Measurements from ENCODE around the gene TMEM258. TPM values are rescaled to one million over a fixed set of nuclear protein-coding genes. Genes with fewer than 3 reads are reported as not detected.

The TMEM258 gene
- total and polyA plus RNA-seq, 10 of the 15 experiments (the other 5 are each of a cell fraction or from before 2014, with no cell fraction given), result 160 to 840 (median 326) TPM

DNA sequence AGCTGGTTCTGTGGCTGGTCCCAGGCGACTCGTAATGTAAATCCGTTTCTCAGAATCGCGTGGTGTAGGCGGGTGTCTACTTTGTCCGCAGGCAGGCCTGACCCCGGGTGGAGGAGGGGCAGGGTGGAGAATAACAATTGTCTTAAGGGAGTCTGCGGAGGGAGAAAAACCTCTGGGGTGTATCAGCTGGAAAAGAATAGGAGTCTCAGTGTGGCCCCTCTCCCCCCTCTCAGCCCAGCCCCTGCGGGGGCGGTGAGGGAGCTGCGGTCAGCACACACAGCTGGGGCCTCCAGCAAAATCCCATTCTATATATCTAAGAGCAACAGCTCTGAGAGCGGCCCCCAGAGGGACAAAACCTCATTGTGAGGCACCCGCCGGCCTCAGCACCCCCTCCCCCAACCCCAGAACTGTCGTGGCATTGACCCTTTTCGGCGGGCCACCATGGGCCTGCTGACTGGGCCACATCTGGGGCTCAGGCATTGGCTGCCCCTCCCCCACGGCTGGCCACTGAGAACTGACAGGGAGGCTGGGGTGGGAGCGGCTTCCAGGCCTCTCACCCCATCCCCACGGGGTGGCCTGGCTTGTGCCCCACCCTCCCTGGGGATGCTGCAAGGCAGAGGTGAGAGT, 42.7 kb downstream of the TMEM258 start:
- intact Hi-C loops (cut with micrococcal nuclease; ENCODE audit: unreplicated experiment) (loop anchor here (5.0 kb wide), 1 partner anchor 358 kb away; no protein-coding TSS in a partner anchor), in situ Hi-C loops (cut with MboI) (loop anchor here (5.0 kb wide), 1 partner anchor 33 kb away; no protein-coding TSS in a partner anchor)
- FAIRE-seq, result no peak

More for the DNA sequence above, 42.7 kb downstream of the TMEM258 start:
- CTCF ChIA-PET, result interaction anchor here (1.0 to 7.0 kb wide), 14 partner anchors 8 to 359 kb away, joined by 3 to 200 read pairs (median 4); partner anchors contain the start of genes FEN1 and TMEM258
- H3K9ac ChIP-seq (ENCODE audit: control insufficient read depth, insufficient read depth, low read length), result no peak overlapping the region
- SMC1A ChIA-PET (ENCODE audit: uncharacterized antibody, unreplicated experiment), result interaction anchor here (0.6 to 6.5 kb wide), 9 partner anchors 9 to 67 kb away, joined by 3 to 91 read pairs (median 3); partner anchors contain the start of genes FADS1, FEN1 and TMEM258
- POLR2A ChIA-PET, result interaction anchor here (1.4 kb wide), 1 partner anchor 38 kb away, joined by 5 read pairs; no protein-coding TSS in a partner anchor
- 4% methylated on average over 21 of the region's 21 CpGs for WGBS (ENCODE audit: insufficient coverage, insufficient replicate concordance, low lambda C conversion rate, missing lambda C conversion rate)
- H3K4me2 ChIP-seq (ENCODE audit: control insufficient read depth, insufficient read depth), result no peak overlapping the region
- BruUV-seq (replicated peaks), result no TSS peak
- TF ChIP-seq EGR1 (IDR thresholded peaks at IDR 0.05; ENCODE audit: borderline replicate concordance in 1 of 2, low read depth in 2 of 2, low read length in 2 of 2) (0 out of 3 replicates have a peak, but pooled peaks of 1 of the 2 experiments have one; percentile 24), CUX1 (IDR thresholded peaks at IDR 0.05; ENCODE audit: insufficient replicate concordance, low read depth, low read length) (no peak), NR2F1 (conservative IDR thresholded peaks at IDR 0.05) (peak; percentile 68), SUPT20H (IDR thresholded peaks at IDR 0.05; ENCODE audit: borderline replicate concordance, control insufficient read depth, low read depth, low read length) (no peak), WRNIP1 (IDR thresholded peaks at IDR 0.05; ENCODE audit: borderline replicate concordance, low read depth, low read length) (no peak)
- peaks cover 0 to 4% of the 10 kb centered on the region in 2 experiments; a peak in 1 of 4 replicates for H3K27me3 ChIP-seq (replicated peaks in 1 of 2; ENCODE audit: control insufficient read depth in 2 of 2, insufficient read depth in 2 of 2, low read length in 1 of 2)
- RAD21 ChIA-PET (ENCODE audit: unreplicated experiment), result interaction anchor here (0.9 to 3.4 kb wide), 6 partner anchors 16 to 333 kb away, joined by 3 to 32 read pairs (median 5); partner anchors contain the start of genes FEN1 and TMEM258
- H3K36me3 ChIP-seq (ENCODE audit: control insufficient read depth in 2 of 2, insufficient read depth in 2 of 2, low read length in 1 of 2), result no peaks in the 10 kb centered on the region
- H2AFZ ChIP-seq (ENCODE audit: control insufficient read depth, low read depth, low read length), result no peak overlapping the region
- no peaks in the 10 kb centered on the region; the same call in 1 of the 2 replicates for H3K4me1 ChIP-seq (ENCODE audit: control insufficient read depth, insufficient read depth, low read length)
- no peak for ATAC-seq
- H3K9me3 ChIP-seq (replicated peaks; ENCODE audit: control insufficient read depth, insufficient read depth, low read length), result no peaks in the 10 kb centered on the region
- no peaks in the 10 kb centered on the region for H4K20me1 ChIP-seq (ENCODE audit: control insufficient read depth, insufficient read depth)
- H3K27ac ChIP-seq (ENCODE audit: control insufficient read depth, insufficient read depth), result no peak overlapping the region
- DNase-seq (ENCODE audit: low read depth, low spot score), result no peak
- H3K79me2 ChIP-seq (ENCODE audit: control insufficient read depth, insufficient read depth, low read length), result no peaks in the 10 kb centered on the region
- no peak overlapping the region for H3K4me3 ChIP-seq

Measured in GM12878 (cell line).